Activated CD4-positive, CD25-positive, alpha-beta regulatory T cell treated with anti-CD3 and anti-CD28 coated beads, Interleukin-2, amount 50 U/mL, for 24 hours (primary cell): ENCODE data around the gene COL8A1.

Experiments used
- ATAC-seq, 2 donors: fragments of 150-1000 bp; cut with Tn5 transposase; one replicate each; pipeline ENCODE4 v1.10.0; 2021; ENCODE audit warnings: mild to moderate bottlenecking in 1 of 2, moderate library complexity in 1 of 2

Gene COL8A1

GRCh38 chr3:99640214-99640851, 1.9 kb downstream of the COL8A1 start:
- ATAC-seq = no peak

- no peak for ATAC-seq
These were observed 3.1 kb downstream of the COL8A1 start for GRCh38 chr3:99641480-99641879.

DNA sequence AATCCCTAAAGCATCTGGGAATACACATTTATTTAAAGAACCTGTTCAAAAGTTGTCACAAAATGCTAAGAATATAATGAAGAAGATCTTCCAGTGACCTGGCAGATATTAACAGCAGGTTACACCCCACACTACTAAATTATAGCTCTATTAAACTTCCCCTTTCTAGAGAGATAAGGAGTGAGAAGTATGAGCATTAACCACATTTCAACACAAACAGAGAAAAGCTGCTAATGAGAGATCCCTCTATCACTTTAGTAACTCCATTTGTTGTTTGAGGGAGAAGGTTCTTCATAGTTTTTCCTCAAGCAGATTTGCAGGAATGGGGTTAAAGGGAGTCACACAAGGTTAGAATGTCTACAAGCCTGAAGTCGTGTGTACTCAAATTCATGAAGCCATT, 3.6 kb downstream of the COL8A1 start:
- no peak for ATAC-seq

DNA sequence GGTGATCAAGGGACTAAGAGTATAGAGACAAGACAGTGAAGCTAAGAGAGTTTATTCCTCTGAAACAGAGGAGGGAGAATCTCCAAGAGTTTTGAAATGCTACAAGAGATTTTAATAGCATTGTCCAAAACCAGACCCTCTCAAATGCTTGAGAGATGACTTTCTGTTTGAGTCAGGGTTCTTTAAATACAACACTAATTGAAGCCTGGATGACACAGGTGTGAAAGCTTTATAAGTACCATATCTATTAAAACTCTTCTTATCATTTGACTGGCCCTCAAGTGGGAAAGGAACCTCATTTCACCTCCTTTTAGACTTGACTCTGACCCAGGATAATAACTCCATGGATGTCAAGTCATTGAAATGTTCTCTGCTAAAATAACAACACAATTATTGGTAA, 5.6 kb downstream of the COL8A1 start:
- no peak for ATAC-seq

DNA sequence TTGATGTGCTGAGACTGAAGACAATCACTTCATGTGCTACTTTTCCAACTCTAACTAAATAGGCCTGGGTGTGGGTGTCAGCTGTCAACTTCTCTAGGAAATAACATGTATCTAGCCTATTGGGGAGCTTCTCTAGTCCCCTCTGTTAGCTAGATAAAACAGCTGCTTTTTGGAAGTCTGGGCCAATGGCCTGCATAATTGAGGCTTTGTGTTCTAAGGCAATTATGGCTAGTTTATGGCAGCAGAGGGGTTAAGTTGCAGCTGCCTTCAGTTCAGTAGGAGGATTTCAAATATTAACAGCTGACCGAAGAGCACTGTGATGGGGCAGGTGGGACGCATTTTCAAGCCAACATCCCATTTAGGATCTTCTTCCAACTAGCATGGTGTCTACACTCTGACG, 6.4 kb downstream of the COL8A1 start:
- no peak for ATAC-seq

DNA sequence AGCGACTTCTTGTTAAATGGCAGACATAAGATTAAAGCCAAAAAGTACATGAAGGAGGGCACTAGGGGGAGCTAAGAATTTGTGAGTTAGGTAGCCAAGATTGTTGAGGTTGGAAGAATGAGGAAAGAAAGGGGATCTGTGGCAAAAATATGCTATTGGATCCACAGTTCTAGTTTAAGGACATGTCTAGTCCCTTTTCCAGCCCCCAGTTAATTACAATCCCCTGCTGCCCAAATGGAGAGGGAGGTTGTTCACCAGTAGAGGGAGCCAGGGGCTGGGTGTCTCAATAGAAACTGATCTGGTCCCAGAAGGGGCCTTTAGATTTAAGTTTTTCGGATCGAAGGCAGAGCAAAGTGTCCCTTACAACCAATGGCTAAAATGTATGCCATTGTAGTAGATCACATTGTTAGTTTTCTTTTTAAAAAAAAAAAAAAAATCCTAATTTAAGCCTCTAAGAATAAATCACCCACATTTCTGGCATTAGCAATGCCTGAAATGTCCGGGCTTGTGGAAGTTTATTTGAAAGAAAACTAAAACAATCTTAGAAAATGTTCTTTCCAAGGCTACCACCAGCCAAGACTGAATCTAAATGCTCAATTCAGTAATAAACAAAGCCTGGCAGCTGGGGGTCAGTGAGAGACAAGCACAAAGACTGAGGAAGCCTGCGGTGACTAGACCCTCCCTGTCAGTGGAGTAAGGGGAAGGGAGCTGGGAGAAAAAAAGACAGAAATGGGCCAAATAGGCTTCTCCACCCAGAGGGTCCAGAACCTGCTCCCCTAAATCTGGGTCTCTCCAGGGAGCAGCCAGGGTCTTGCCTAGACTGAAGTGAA, 7.1 kb downstream of the COL8A1 start:
- no peak for ATAC-seq

GRCh38 chr3:99646107-99646435, 7.7 kb downstream of the COL8A1 start:
- ATAC-seq = no peak

- no peak for ATAC-seq
These were observed 8.7 kb downstream of the COL8A1 start for GRCh38 chr3:99647081-99647480.

DNA sequence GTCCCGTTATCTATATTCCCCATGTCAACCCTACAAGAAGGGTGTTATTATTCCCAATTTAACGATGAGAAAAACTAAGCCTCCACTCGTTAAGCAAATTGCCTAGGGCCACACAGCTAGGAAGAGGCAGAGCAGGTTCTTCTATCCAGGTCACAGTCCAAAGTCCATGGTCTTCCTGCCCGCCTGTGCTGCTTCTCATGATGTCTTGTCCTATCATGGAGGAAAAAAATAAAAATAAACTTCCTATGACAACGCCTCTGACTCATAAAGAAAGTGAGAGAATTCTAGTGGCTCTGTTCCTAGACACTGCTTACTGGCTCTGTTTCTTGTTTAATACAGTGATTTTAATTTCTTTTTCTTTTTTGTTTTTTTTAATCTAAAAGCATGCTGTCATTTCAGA, 9.7 kb downstream of the COL8A1 start:
- no peak for ATAC-seq

DNA sequence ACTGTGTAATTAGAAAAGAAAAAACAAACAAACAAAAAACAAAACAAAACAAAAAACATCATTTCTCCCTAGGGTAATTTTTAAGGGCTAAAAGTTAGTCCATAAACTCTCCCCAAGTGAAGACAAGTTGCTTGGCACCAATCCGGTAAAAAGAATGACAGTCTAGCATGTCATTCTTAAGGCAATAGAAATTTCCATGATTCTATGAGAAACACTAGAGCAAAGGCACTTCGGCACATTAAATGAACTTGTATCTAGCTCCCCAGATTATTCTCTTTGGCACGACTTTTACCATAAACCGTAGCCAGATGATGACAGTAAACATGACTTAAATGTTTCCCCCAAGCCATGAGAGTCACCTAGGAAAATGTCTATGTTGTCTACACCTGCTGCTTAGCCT, 10.1 kb downstream of the COL8A1 start:
- no peak for ATAC-seq

DNA sequence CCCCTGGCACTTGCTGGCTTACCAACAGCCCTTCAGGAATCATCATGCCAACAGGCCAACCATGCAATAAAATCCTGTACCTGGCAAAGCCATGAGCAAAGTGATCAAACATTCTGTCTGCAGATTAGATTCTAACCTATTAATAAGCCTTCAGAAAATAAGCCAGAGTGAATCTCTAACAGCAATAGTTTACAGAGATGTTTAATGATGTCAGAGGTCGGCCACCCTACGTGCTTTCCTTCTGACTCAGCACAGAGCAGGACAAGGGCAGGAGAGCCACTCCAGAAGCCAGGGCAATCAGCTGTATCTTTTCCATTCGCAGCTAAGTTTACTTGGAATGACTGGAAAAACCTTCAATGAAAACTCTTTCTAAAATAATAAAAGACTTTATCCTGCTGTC, 13.1 kb downstream of the COL8A1 start:
- ATAC-seq = no peak

- no peak for ATAC-seq
These were observed 18.2 kb downstream of the COL8A1 start for GRCh38 chr3:99656624-99657023.

DNA sequence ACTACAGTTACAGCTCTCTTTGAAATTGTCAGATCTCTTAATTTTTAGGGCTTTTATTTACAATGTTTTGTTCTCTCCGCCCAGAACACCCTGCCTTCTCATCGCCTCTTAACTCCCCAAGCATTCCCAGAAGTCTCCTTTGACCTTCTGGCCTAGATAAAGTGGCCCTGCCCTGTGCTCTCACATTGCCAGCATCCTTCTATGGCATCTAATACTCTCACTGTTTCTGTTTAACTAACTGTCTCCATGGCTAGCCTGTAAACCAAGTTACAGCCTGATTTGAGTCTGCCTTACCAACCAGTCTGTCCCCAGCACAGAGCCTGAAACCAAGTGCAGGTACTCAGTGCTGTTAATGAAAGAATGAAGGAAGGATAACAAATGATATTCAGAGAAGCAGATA, 19.9 kb downstream of the COL8A1 start:
- ATAC-seq = no peak

GRCh38 chr3:99659032-99659431, 20.6 kb downstream of the COL8A1 start:
- ATAC-seq = no peak

- ATAC-seq = no peak
These were observed 21.6 kb downstream of the COL8A1 start for GRCh38 chr3:99659951-99660350.

GRCh38 chr3:99662838-99663570, 24.6 kb downstream of the COL8A1 start:
- ATAC-seq = no peak

GRCh38 chr3:99663977-99664376, 25.6 kb downstream of the COL8A1 start:
- ATAC-seq = no peak

DNA sequence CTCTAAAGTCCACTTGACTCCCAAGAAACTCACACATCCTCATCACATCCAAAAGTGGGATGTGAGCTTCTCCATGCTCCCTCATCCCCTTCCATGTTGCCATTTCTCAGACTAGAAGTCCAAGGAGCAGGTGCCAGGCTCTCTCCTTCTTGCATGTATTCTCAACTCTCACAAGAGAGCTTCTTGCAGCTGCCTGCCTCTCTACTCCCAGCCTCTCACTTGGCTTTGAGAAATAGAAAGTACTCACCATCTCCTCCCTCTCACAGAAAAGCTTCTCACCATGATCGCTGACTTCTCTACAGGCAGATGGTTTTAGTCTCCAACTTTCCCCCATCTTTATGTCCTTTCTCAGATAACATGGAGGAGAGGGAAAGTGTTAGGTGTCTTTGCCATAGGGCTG, 26.6 kb downstream of the COL8A1 start:
- no peak for ATAC-seq

DNA sequence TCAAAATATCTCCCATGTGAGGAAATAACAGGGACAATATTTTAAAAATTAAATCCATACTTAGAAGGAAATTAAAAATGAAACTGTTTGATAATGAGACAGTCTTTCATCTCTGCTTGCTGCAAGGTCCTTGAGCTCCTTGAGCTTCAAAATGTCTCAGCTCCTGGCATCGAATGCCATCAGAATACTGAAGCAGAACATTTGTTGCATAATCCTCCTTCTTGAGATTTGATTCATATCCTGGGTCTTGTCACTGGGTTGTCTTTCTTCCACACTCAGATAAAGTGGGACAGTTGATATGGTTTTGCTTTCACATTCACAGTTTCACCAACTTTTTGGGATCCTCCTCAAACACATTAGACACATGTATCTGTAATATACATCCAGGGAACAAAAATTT, 27.8 kb downstream of the COL8A1 start:
- no peak for ATAC-seq

GRCh38 chr3:99668044-99668443, 29.6 kb downstream of the COL8A1 start:
- ATAC-seq = no peak

DNA sequence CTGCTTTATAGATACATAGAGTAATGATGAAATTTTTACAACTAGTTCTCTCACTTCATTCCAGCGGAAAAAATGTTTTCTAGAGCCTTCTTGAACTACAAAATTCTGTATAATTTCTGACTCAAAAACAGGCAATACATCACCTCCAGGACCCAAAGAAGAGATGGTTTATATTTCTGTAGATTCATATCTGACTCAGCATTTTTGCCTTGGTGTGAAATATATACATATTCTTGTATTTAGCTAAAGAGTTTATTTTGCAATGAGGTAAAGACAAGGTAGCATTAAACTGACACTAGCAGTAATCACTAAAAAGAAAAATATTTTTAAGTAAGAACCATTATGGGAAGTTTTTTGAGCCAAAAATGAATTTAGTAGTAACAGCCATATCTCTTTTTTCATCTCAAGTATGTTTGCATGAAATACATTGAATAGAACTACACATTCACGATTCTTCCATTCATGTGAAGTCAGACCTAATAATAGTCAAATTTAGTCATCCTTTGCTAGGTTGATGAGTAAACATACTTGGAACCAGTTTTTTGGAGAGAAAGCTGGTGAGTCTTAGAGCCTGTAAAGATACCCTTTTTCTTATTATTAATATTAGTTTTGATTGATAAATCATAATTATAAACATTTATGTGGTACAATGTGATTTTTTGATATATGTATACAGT, 31.6 kb downstream of the COL8A1 start:
- ATAC-seq = no peak

DNA sequence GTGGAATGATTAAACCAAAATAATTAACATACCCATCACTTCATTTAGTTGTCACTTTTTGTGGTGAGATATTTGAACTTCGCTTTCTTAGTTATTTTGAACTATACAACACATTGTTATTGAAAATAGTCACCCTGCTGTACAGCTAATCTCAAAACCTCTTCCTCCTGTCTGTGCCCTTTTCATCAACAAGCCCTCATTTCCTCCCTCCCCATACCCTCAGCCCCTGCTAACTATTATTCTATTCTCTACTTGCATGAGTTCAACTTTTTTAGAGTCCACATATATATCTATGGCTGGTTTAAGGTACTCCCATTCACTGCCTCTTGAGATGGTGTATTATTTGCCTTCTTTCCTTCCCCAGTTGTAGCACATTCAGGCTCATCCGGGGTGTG, 32.2 kb downstream of the COL8A1 start:
- no peak for ATAC-seq

DNA sequence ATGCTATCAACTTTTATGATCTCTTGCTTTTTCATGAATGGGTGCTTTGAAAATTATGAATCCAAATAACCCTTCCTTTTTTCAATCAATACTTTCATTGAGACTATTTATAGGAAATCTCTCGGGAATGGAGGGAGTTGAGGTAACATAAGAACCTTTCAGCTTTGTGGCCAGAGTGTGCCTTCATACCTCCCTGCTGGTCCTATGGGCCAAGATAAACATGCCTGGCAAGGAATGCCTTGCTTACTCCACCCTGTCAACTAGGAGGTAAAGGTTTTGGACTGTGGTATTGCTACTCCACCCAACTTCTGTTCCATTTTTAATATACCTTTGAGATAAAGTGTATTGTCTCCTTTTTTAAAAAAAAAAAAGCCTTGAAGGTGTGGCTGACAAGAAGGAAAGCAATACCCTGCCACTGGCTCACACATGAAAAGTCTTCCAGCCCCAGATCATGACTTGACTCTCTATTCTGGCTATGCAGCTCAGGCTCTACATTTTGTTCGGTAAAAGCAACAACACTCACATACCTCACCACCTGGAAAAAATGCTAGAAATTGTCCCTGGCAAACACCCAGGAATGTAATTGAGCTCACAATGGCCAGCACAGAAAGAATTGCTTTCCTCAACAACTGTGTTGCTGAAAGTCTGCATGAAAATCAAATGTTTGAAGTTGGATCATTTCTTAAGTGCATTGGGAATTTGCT, 35.8 kb downstream of the COL8A1 start:
- no peak for ATAC-seq
